ENCODE measurements around the gene COL6A1.

- TF ChIP-seq POLR2A (IDR thresholded peaks at IDR 0.05; ENCODE audit: borderline replicate concordance, extremely low read depth, insufficient read depth, insufficient read length) (no peak), CTCF (IDR thresholded peaks at IDR 0.05 in 2 of 3, conservative IDR thresholded peaks at IDR 0.05 in 1 of 3; ENCODE audit: borderline replicate concordance in 1 of 3, insufficient read depth in 1 of 3, low read depth in 2 of 3, low read length in 2 of 3) (no peak), CEBPB (IDR thresholded peaks at IDR 0.05; ENCODE audit: low read depth) (no peak), EZH2phosphoT487 (IDR thresholded peaks at IDR 0.05; ENCODE audit: borderline replicate concordance) (no peak), YY1 (IDR thresholded peaks at IDR 0.05; ENCODE audit: extremely low read depth, insufficient replicate concordance, low read depth, low read length) (no peak), EGR1 (IDR thresholded peaks at IDR 0.05; ENCODE audit: low read depth) (no peak)
Measured at GRCh38 chr21:46040707-46041106, 59.1 kb downstream of the COL6A1 start.
